IMR-90 (cell line): ENCODE results near the gene ELK3. TPM values are rescaled to one million over a fixed set of nuclear protein-coding genes. Genes with fewer than 3 reads are reported as not detected.

Experiments
- ATAC-seq: fragments of 200-7000 bp; cut with Tn5 transposase; 2 replicates; pipeline ENCODE4 v1.9.1; 2020; ENCODE audit warnings: low read depth, mild to moderate bottlenecking, moderate library complexity
- BruUV-seq: library from RNA; stranded (reverse); fragments of 400-500 nt; replicated peaks from 2 replicates; lab custom pipeline; 2021; lab: Mats Ljungman, UMichigan
- CTCF ChIA-PET: fragments of 300-600 bp; formaldehyde crosslinking; extraction: SDS; loops from one replicate; lab custom pipeline; 2021; ENCODE audit warnings: antibody characterized with exemption; lab: Yijun Ruan, JAX
- POLR2A ChIA-PET: fragments of 300-600 bp; sonication (Branson Sonifier 250); formaldehyde crosslinking; loops from one replicate; lab custom pipeline; 2022; ENCODE audit warnings: antibody characterized with exemption; ENCODE audit not compliant: unreplicated experiment; lab: Charles Lee
- DNase-seq: peaks from one replicate; pipeline ENCODE4 v3.0.0; 2013
- H2AFZ ChIP-seq: replicated peaks from 2 replicates; pipeline ENCODE3; 2013; ENCODE audit warnings: low read length, mild to moderate bottlenecking; ENCODE audit not compliant: poor library complexity
- H2AK5ac ChIP-seq: 2 replicates; pipeline ENCODE4 v1.6.1; 2013; ENCODE audit warnings: low read depth, low read length, inconsistent platforms
- H2AK9ac ChIP-seq: replicated peaks from 2 replicates; pipeline ENCODE3; 2013; ENCODE audit warnings: mild to moderate bottlenecking, low read depth, low read length, moderate library complexity; ENCODE audit not compliant: poor library complexity
- H2BK120ac ChIP-seq: 2 replicates; pipeline ENCODE4 v1.6.1; 2013; ENCODE audit warnings: low read depth, low read length, inconsistent platforms
- H2BK15ac ChIP-seq: 3 replicates; pipeline ENCODE4 v1.6.1; 2013; ENCODE audit warnings: low read depth, low read length, inconsistent platforms
- H2BK20ac ChIP-seq: 2 replicates; pipeline ENCODE4 v1.6.1; 2013; ENCODE audit warnings: low read depth, mild to moderate bottlenecking, inconsistent platforms, low read length, moderate library complexity
- H2BK5ac ChIP-seq: 2 replicates; pipeline ENCODE4 v1.6.1; 2013; ENCODE audit warnings: mild to moderate bottlenecking, low read depth, low read length, inconsistent platforms; ENCODE audit not compliant: poor library complexity, severe bottlenecking
- H3K14ac ChIP-seq: replicated peaks from 2 replicates; pipeline ENCODE4 v1.6.1; 2013; ENCODE audit warnings: low read depth, low read length, inconsistent platforms
- H3K18ac ChIP-seq: 2 replicates; pipeline ENCODE4 v1.6.1; 2013; ENCODE audit warnings: low read depth, low read length, control low read depth
- H3K23ac ChIP-seq: 2 replicates; pipeline ENCODE4 v1.6.1; 2013; ENCODE audit warnings: low read depth, low read length, inconsistent platforms
- H3K27ac ChIP-seq: 2 replicates; pipeline ENCODE4 v1.5.1; 2013; ENCODE audit warnings: mild to moderate bottlenecking, control low read depth, low read length; ENCODE audit not compliant: insufficient read depth
- H3K27me3 ChIP-seq: 2 replicates; pipeline ENCODE4 v1.6.1; 2013; ENCODE audit warnings: low read length; ENCODE audit not compliant: control insufficient read depth, insufficient read depth
- H3K36me3 ChIP-seq: 2 replicates; pipeline ENCODE4 v1.6.1; 2013; ENCODE audit warnings: low read length, mixed read lengths; ENCODE audit not compliant: control insufficient read depth, insufficient read depth
- H3K4ac ChIP-seq: 2 replicates; pipeline ENCODE4 v1.6.1; 2013; ENCODE audit warnings: low read depth, low read length, inconsistent platforms
- H3K4me1 ChIP-seq: 2 replicates; pipeline ENCODE4 v1.6.1; 2013; ENCODE audit warnings: low read length, mixed read lengths; ENCODE audit not compliant: control insufficient read depth, insufficient read depth
- H3K4me2 ChIP-seq: 2 replicates; pipeline ENCODE4 v1.6.1; 2013; ENCODE audit warnings: low read depth, mild to moderate bottlenecking, control low read depth, low read length, moderate library complexity
- H3K4me3 ChIP-seq: 2 replicates; pipeline ENCODE4 v1.5.1; 2013; ENCODE audit warnings: low read depth, mild to moderate bottlenecking, control low read depth, low read length, moderate library complexity; ENCODE audit not compliant: insufficient read depth
- H3K56ac ChIP-seq: 2 replicates; pipeline ENCODE4 v1.6.1; 2013; ENCODE audit warnings: low read length, inconsistent platforms; ENCODE audit not compliant: insufficient read depth; ENCODE audit errors: extremely low read depth
- H3K79me1 ChIP-seq, 2 experiments: 2 replicates each; pipeline ENCODE4 v1.6.1; 2013; ENCODE audit warnings: low read length in 2 of 2, inconsistent platforms in 1 of 2, low read depth in 1 of 2
- H3K9ac ChIP-seq: 2 replicates; pipeline ENCODE4 v1.6.1; 2013; ENCODE audit warnings: low read depth, low read length, control low read depth
- H3K9me1 ChIP-seq: 2 replicates; pipeline ENCODE4 v1.6.1; 2013; ENCODE audit warnings: low read length, inconsistent platforms; ENCODE audit not compliant: insufficient read depth
- H3K9me3 ChIP-seq: 2 replicates; pipeline ENCODE4 v1.6.1; 2013; ENCODE audit warnings: low read length; ENCODE audit not compliant: control insufficient read depth, insufficient read depth
- H4K20me1 ChIP-seq: 2 replicates; pipeline ENCODE4 v1.6.1; 2013; ENCODE audit warnings: low read length, inconsistent platforms; ENCODE audit not compliant: insufficient read depth
- H4K5ac ChIP-seq: 2 replicates; pipeline ENCODE4 v1.6.1; 2013; ENCODE audit warnings: mild to moderate bottlenecking, low read depth, low read length, control low read depth
- H4K8ac ChIP-seq, 2 experiments: 2 replicates each; pipeline ENCODE4 v1.6.1; 2013; ENCODE audit warnings: low read depth in 2 of 2, low read length in 2 of 2, control low read depth in 1 of 2, inconsistent platforms in 1 of 2
- H4K91ac ChIP-seq: 2 replicates; pipeline ENCODE4 v1.6.1; 2013; ENCODE audit warnings: low read depth, low read length, inconsistent platforms; ENCODE audit not compliant: insufficient read depth
- CHD1 ChIP-seq: IDR thresholded peaks from 2 replicates; pipeline ENCODE4 v1.6.1; 2012; ENCODE audit warnings: low read depth, low read length, improper control_type of control experiment
- NFE2L2 ChIP-seq: fragments of 150-350 bp; IDR thresholded peaks from 2 replicates; pipeline ENCODE4 v1.6.1; 2016; ENCODE audit warnings: low read depth, mild to moderate bottlenecking, low read length
- RFX5 ChIP-seq: IDR thresholded peaks from 2 replicates; pipeline ENCODE4 v1.8.0; 2012; ENCODE audit warnings: low read depth, mild to moderate bottlenecking, low read length, moderate library complexity
- WGBS, 2 experiments: methylation state at CpG; one replicate each; pipeline versions ENCODE4 v1.1.5 to v1.1.7; 2013; ENCODE audit warnings: missing lambda C conversion rate in 2 of 2; ENCODE audit not compliant: insufficient read length in 1 of 2; ENCODE audit errors: extremely low coverage in 2 of 2; 5-methylcytosine and 5-hydroxymethylcytosine counted together
- dilution Hi-C: fragments of 300-500 bp; cut with HindIII; formaldehyde crosslinking; loops from one replicate; pipeline ENCODE4 v1.14.3; 2018; ENCODE audit warnings: low sequenced_read_pairs; ENCODE audit not compliant: unreplicated experiment
- in situ Hi-C: fragments of 300-500 bp; cut with MboI; formaldehyde crosslinking; loops from 3 replicates; pipeline ENCODE4 v1.14.3; 2019; ENCODE audit warnings: low sequenced_read_pairs, inconsistent platforms, mixed read lengths
- intact Hi-C: fragments of 100-400 bp; cut with micrococcal nuclease; formaldehyde crosslinking; loops from 2 replicates; pipeline ENCODE4 v1.10.0; 2022
- polyA plus RNA-seq, 3 experiments: library from polyadenylated mRNA; depleted of rRNA; stranded (reverse); fragments of >200 nt; gene quantifications; 2 replicates each; pipeline ENCODE4 v1.2.3, GENCODE V29; 2012; ENCODE audit warnings: low replicate concordance in 1 of 3
- total RNA-seq: library from RNA; depleted of rRNA; stranded (reverse); fragments of >200 nt; gene quantifications from 2 replicates; pipeline ENCODE4 v1.2.3, GENCODE V29; 2012

The ELK3 gene
- total and polyA plus RNA-seq, 2 of the 4 experiments (the other 2 are of a cell fraction), result 14.5 to 27.5 TPM

GRCh38 chr12:96164951-96165811 is 29.0 kb upstream of the ELK3 start:
- Histone ChIP-seq H3K9me3 (no peaks in the 10 kb centered on the region), H2AK9ac (no peak overlapping the region), H3K4me3 (no peak overlapping the region), H3K4me2 (no peak overlapping the region), H3K9me1 (peaks cover 8% of the 10 kb centered on the region), H3K4ac (no peak overlapping the region), H3K9ac (no peak overlapping the region), H3K36me3 (no peaks in the 10 kb centered on the region), H3K14ac (no peak overlapping the region), H3K18ac (no peak overlapping the region), H4K91ac (no peak overlapping the region), H2AK5ac (no peak overlapping the region), H4K20me1 (no peaks in the 10 kb centered on the region), H4K8ac (no peak overlapping the region), H3K79me1 (no peaks in the 10 kb centered on the region), H2BK120ac (no peak overlapping the region), H2BK5ac (no peak overlapping the region), H2BK15ac (no peak overlapping the region), H4K5ac (no peak overlapping the region), H2AFZ (no peak overlapping the region), H3K27me3 (peaks cover 4% of the 10 kb centered on the region; the same call in 1 of the 2 replicates), H3K27ac (no peak overlapping the region), H2BK20ac (no peak overlapping the region), H3K56ac (no peak overlapping the region), H3K4me1 (no peaks in the 10 kb centered on the region), H3K23ac (no peak overlapping the region)
- ChIA-PET CTCF (interaction anchor here (0.9 kb wide), 1 partner anchor 50 kb away, joined by 3 read pairs; no protein-coding TSS in a partner anchor), POLR2A (no interaction called here)
- WGBS, 2 experiments, result 86% methylated on average over 1 of the region's 14 CpGs; no CpG with 5 or more reads in 1 of the 2 experiments
- dilution Hi-C loops, result no loop called here
- BruUV-seq, result no TSS peak
- ATAC-seq (no peak), DNase-seq (no peak)
- TF ChIP-seq NFE2L2, result no peak
- TF ChIP-seq RFX5, result no peak
- TF ChIP-seq CHD1, result no peak
- in situ Hi-C loops, result no loop called here
- intact Hi-C loops, result no loop called here
